Skeletal muscle tissue (tissue), 4 donors: ENCODE results near the gene GRAMD1C. TPM values are rescaled to one million over a fixed set of nuclear protein-coding genes. Genes with fewer than 3 reads are reported as not detected.

Experiments
- H3K27ac ChIP-seq: one replicate; pipeline ENCODE4 v1.7.0; 2013; ENCODE audit warnings: mild to moderate bottlenecking, low read depth, low read length, inconsistent platforms
- H3K27me3 ChIP-seq, 3 donors: one replicate each; pipeline ENCODE4 v1.7.0; 2013; ENCODE audit warnings: low read length in 3 of 3; ENCODE audit not compliant: control insufficient read depth in 3 of 3, insufficient read depth in 3 of 3
- H3K36me3 ChIP-seq, 3 donors: one replicate each; pipeline ENCODE4 v1.7.0; 2013; ENCODE audit warnings: low read length in 3 of 3; ENCODE audit not compliant: control insufficient read depth in 3 of 3, insufficient read depth in 3 of 3
- H3K4me1 ChIP-seq, 3 donors: one replicate each; pipeline ENCODE4 v1.7.0; 2013; ENCODE audit warnings: low read length in 3 of 3, mild to moderate bottlenecking in 3 of 3; ENCODE audit not compliant: control insufficient read depth in 3 of 3, insufficient read depth in 3 of 3
- H3K4me3 ChIP-seq, 3 donors: one replicate each; pipeline ENCODE4 v1.7.0; 2013; ENCODE audit warnings: low read length in 3 of 3
- H3K9ac ChIP-seq, 3 donors: one replicate each; pipeline ENCODE4 v1.7.0; 2013; ENCODE audit warnings: low read length in 3 of 3, mild to moderate bottlenecking in 3 of 3, moderate library complexity in 2 of 3, low read depth in 1 of 3
- H3K9me3 ChIP-seq, 3 donors: one replicate each; pipeline ENCODE4 v1.7.0; 2013; ENCODE audit warnings: low read length in 3 of 3; ENCODE audit not compliant: control insufficient read depth in 3 of 3
- total RNA-seq: library from RNA; depleted of rRNA; stranded (reverse); fragments of >200 nt; gene quantifications from one replicate; pipeline ENCODE4 v1.2.3, GENCODE V29; 2014
- donor health status: Osteomylitis.

The GRAMD1C gene
- total RNA-seq, 1 donor from 2014 or later = 1.6 TPM

GRCh38 chr3:113895964-113896363, 57.4 kb downstream of the GRAMD1C start:
- Histone ChIP-seq H3K4me1 (no peaks in the 10 kb centered on the region), H3K36me3 (no peaks in the 10 kb centered on the region), H3K27me3 (no peaks in the 10 kb centered on the region), H3K9ac (no peak overlapping the region), H3K9me3 (no peaks in the 10 kb centered on the region), H3K27ac (no peak overlapping the region), H3K4me3 (no peak overlapping the region)

GRCh38 chr3:113896930-113897329, 58.3 kb downstream of the GRAMD1C start:
- H3K27me3 ChIP-seq = no peaks in the 10 kb centered on the region
- H3K27ac ChIP-seq = no peak overlapping the region
- no peaks in the 10 kb centered on the region for H3K36me3 ChIP-seq
- no peaks in the 10 kb centered on the region for H3K9me3 ChIP-seq
- no peak overlapping the region for H3K4me3 ChIP-seq
- H3K4me1 ChIP-seq = no peaks in the 10 kb centered on the region
- no peak overlapping the region for H3K9ac ChIP-seq

- no peaks in the 10 kb centered on the region for H3K27me3 ChIP-seq
- H3K9me3 ChIP-seq = no peaks in the 10 kb centered on the region
- no peaks in the 10 kb centered on the region for H3K36me3 ChIP-seq
- H3K9ac ChIP-seq = no peak overlapping the region
- peak overlapping the region in 2 of 3 donors; percentile 34 to 52 for H3K4me3 ChIP-seq
- H3K4me1 ChIP-seq = no peaks in the 10 kb centered on the region
- no peak overlapping the region for H3K27ac ChIP-seq
Measured at GRCh38 chr3:113897373-113897777, 58.8 kb downstream of the GRAMD1C start.

- no peaks in the 10 kb centered on the region for H3K27me3 ChIP-seq
- no peak overlapping the region for H3K9ac ChIP-seq
- no peaks in the 10 kb centered on the region for H3K4me1 ChIP-seq
- no peaks in the 10 kb centered on the region for H3K36me3 ChIP-seq
- H3K9me3 ChIP-seq = no peaks in the 10 kb centered on the region
- no peak overlapping the region for H3K4me3 ChIP-seq
- H3K27ac ChIP-seq = no peak overlapping the region
Measured at GRCh38 chr3:113898892-113899291, 60.3 kb downstream of the GRAMD1C start.

- Histone ChIP-seq H3K27me3 (no peaks in the 10 kb centered on the region), H3K36me3 (no peaks in the 10 kb centered on the region), H3K9ac (no peak overlapping the region), H3K27ac (no peak overlapping the region), H3K4me3 (no peak overlapping the region), H3K4me1 (no peaks in the 10 kb centered on the region), H3K9me3 (no peaks in the 10 kb centered on the region)
Measured at GRCh38 chr3:113906568-113907140, 68.1 kb downstream of the GRAMD1C start.

- H3K9ac ChIP-seq = no peak overlapping the region
- no peaks in the 10 kb centered on the region for H3K4me1 ChIP-seq
- no peaks in the 10 kb centered on the region for H3K36me3 ChIP-seq
- H3K27me3 ChIP-seq = no peaks in the 10 kb centered on the region
- H3K9me3 ChIP-seq = no peaks in the 10 kb centered on the region
- no peak overlapping the region for H3K4me3 ChIP-seq
- H3K27ac ChIP-seq = no peak overlapping the region
Measured at GRCh38 chr3:113908133-113908532, 69.5 kb downstream of the GRAMD1C start.

DNA sequence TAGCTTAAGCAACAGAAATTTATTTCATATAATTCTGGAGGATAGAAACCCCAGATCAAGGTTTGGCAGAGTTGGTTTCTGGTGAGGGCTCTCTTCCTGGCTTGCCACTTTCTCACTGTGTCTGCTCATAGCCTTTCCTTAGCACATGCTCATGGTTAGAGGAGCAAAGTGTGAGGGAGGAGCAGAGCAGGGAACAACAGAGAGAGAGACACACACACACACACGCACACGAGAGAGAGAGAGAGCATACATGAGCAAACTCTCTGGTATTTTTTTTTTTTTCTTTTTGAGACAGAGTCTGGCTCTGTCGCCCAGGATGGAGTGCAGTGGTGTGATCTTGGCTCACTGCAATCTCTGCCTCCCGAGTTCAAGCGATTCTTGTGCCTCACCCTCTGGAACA, 72.4 kb downstream of the GRAMD1C start:
- Histone ChIP-seq H3K36me3 (no peaks in the 10 kb centered on the region), H3K9me3 (no peaks in the 10 kb centered on the region), H3K4me3 (no peak overlapping the region), H3K9ac (no peak overlapping the region), H3K4me1 (no peaks in the 10 kb centered on the region), H3K27me3 (no peaks in the 10 kb centered on the region), H3K27ac (no peak overlapping the region)

- H3K27ac ChIP-seq = no peak overlapping the region
- no peak overlapping the region for H3K9ac ChIP-seq
- no peaks in the 10 kb centered on the region for H3K36me3 ChIP-seq
- H3K4me3 ChIP-seq = no peak overlapping the region
- no peaks in the 10 kb centered on the region for H3K9me3 ChIP-seq
- H3K4me1 ChIP-seq = no peaks in the 10 kb centered on the region
- H3K27me3 ChIP-seq = no peaks in the 10 kb centered on the region
Measured at GRCh38 chr3:113912552-113913236, 74.1 kb downstream of the GRAMD1C start.

DNA sequence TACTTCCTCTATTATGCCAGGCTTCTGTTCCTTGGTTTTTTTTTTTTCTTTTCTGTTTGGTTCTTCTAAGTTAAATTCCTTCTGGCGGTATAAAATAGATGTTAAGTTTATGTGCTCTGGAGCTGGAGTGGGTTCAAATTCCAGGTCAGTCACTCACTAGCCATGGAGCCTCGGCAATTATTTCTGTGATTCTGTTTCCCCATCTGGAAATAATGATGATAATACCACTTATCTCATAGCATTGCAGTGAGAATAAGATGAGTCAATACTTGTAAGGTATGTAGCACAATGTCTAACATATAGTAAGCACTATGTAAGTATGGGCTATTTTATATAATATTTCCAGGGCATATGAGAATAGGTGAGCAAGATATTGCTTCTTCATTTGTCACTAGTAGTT, 76.1 kb downstream of the GRAMD1C start:
- no peaks in the 10 kb centered on the region for H3K4me1 ChIP-seq
- no peaks in the 10 kb centered on the region for H3K36me3 ChIP-seq
- H3K27ac ChIP-seq = no peak overlapping the region
- no peak overlapping the region for H3K4me3 ChIP-seq
- H3K27me3 ChIP-seq = no peaks in the 10 kb centered on the region
- H3K9ac ChIP-seq = no peak overlapping the region
- no peaks in the 10 kb centered on the region for H3K9me3 ChIP-seq

GRCh38 chr3:113927556-113927955, 89.0 kb downstream of the GRAMD1C start:
- H3K4me3 ChIP-seq = no peak overlapping the region
- H3K4me1 ChIP-seq = no peaks in the 10 kb centered on the region
- H3K9me3 ChIP-seq = no peaks in the 10 kb centered on the region
- peaks cover 0 to 3% (median 0%) of the 10 kb centered on the region in 3 donors for H3K27me3 ChIP-seq
- H3K27ac ChIP-seq = no peak overlapping the region
- H3K36me3 ChIP-seq = no peaks in the 10 kb centered on the region
- H3K9ac ChIP-seq = no peak overlapping the region
